ENCODE measurements around the gene ZDHHC19. TPM values are rescaled to one million over a fixed set of nuclear protein-coding genes. Genes with fewer than 3 reads are reported as not detected.

ZDHHC19 gene
- total RNA-seq, 1 experiment from 2014 or later = not detected

GRCh38 chr3:196241704-196242103 lies 30.5 kb upstream of the ZDHHC19 start:
- Mint-ChIP-seq H3K9me3 (ENCODE audit: unreplicated experiment) (no peaks in the 10 kb centered on the region), H3K36me3 (ENCODE audit: insufficient read depth, unreplicated experiment) (peaks cover 63% of the 10 kb centered on the region), H3K27ac (ENCODE audit: low read depth, unreplicated experiment) (no peak overlapping the region), H3K4me3 (ENCODE audit: unreplicated experiment) (no peak overlapping the region), H3K27me3 (ENCODE audit: insufficient read depth, unreplicated experiment) (no peaks in the 10 kb centered on the region), H3K4me1 (ENCODE audit: insufficient read depth, unreplicated experiment) (no peaks in the 10 kb centered on the region)
- DNase-seq (ENCODE audit: unreplicated experiment) = no peak
- BruUV-seq (replicated peaks) = no TSS peak
- intact Hi-C loops (cut with micrococcal nuclease) = no loop called here
- POLR2A ChIA-PET = no interaction called here
- no peak for TF ChIP-seq CTCF (IDR thresholded peaks at IDR 0.05; ENCODE audit: unreplicated experiment)
- CTCF ChIA-PET = interaction anchor here (0.8 to 2.2 kb wide), 3 partner anchors 12 to 244 kb away, joined by 3 to 6 read pairs (median 4); no protein-coding TSS in a partner anchor

- no peak for DNase-seq (ENCODE audit: unreplicated experiment)
- POLR2A ChIA-PET = interaction anchor here (0.6 kb wide), 1 partner anchor 327 kb away, joined by 3 read pairs; no protein-coding TSS in a partner anchor
- Mint-ChIP-seq H3K9me3 (ENCODE audit: unreplicated experiment) (no peaks in the 10 kb centered on the region), H3K4me1 (ENCODE audit: insufficient read depth, unreplicated experiment) (no peaks in the 10 kb centered on the region), H3K27me3 (ENCODE audit: insufficient read depth, unreplicated experiment) (no peaks in the 10 kb centered on the region), H3K27ac (ENCODE audit: low read depth, unreplicated experiment) (no peak overlapping the region), H3K36me3 (ENCODE audit: insufficient read depth, unreplicated experiment) (peaks cover 58% of the 10 kb centered on the region), H3K4me3 (ENCODE audit: unreplicated experiment) (no peak overlapping the region)
- CTCF ChIA-PET = interaction anchor here (0.6 to 2.2 kb wide), 3 partner anchors 12 to 167 kb away, joined by 3 to 6 read pairs (median 5); no protein-coding TSS in a partner anchor
- intact Hi-C loops (cut with micrococcal nuclease) = no loop called here
- BruUV-seq (replicated peaks) = no TSS peak
- no peak for TF ChIP-seq CTCF (IDR thresholded peaks at IDR 0.05; ENCODE audit: unreplicated experiment)
Observed at GRCh38 chr3:196240424-196240823, 29.2 kb upstream of the ZDHHC19 start.

- Mint-ChIP-seq H3K4me3 (ENCODE audit: unreplicated experiment) (no peak overlapping the region), H3K27me3 (ENCODE audit: insufficient read depth, unreplicated experiment) (no peaks in the 10 kb centered on the region), H3K4me1 (ENCODE audit: insufficient read depth, unreplicated experiment) (no peaks in the 10 kb centered on the region), H3K27ac (ENCODE audit: low read depth, unreplicated experiment) (no peak overlapping the region), H3K36me3 (ENCODE audit: insufficient read depth, unreplicated experiment) (peaks cover 60% of the 10 kb centered on the region), H3K9me3 (ENCODE audit: unreplicated experiment) (no peaks in the 10 kb centered on the region)
- no peak for DNase-seq (ENCODE audit: unreplicated experiment)
- CTCF ChIA-PET = no interaction called here
- POLR2A ChIA-PET = interaction anchor here (0.7 kb wide), 2 partner anchors 19 to 1099 kb away, joined by 3 read pairs; no protein-coding TSS in a partner anchor
- no peak for TF ChIP-seq CTCF (IDR thresholded peaks at IDR 0.05; ENCODE audit: unreplicated experiment)
- intact Hi-C loops (cut with micrococcal nuclease) = no loop called here
- no TSS peak for BruUV-seq (replicated peaks)
Observed at GRCh38 chr3:196238612-196239560, 27.7 kb upstream of the ZDHHC19 start.

- intact Hi-C loops (cut with micrococcal nuclease) = no loop called here
- Mint-ChIP-seq H3K9me3 (ENCODE audit: unreplicated experiment) (no peaks in the 10 kb centered on the region), H3K4me1 (ENCODE audit: insufficient read depth, unreplicated experiment) (no peaks in the 10 kb centered on the region), H3K4me3 (ENCODE audit: unreplicated experiment) (no peak overlapping the region), H3K27ac (ENCODE audit: low read depth, unreplicated experiment) (no peak overlapping the region), H3K27me3 (ENCODE audit: insufficient read depth, unreplicated experiment) (no peaks in the 10 kb centered on the region), H3K36me3 (ENCODE audit: insufficient read depth, unreplicated experiment) (peaks cover 50% of the 10 kb centered on the region)
- CTCF ChIA-PET = no interaction called here
- TF ChIP-seq CTCF (IDR thresholded peaks at IDR 0.05; ENCODE audit: unreplicated experiment) = no peak
- DNase-seq (ENCODE audit: unreplicated experiment) = no peak
- POLR2A ChIA-PET = no interaction called here
- no TSS peak for BruUV-seq (replicated peaks)
Observed at GRCh38 chr3:196237203-196237602, 26.0 kb upstream of the ZDHHC19 start.
